ENCODE data around the gene DNER.

The DNER gene

DNA sequence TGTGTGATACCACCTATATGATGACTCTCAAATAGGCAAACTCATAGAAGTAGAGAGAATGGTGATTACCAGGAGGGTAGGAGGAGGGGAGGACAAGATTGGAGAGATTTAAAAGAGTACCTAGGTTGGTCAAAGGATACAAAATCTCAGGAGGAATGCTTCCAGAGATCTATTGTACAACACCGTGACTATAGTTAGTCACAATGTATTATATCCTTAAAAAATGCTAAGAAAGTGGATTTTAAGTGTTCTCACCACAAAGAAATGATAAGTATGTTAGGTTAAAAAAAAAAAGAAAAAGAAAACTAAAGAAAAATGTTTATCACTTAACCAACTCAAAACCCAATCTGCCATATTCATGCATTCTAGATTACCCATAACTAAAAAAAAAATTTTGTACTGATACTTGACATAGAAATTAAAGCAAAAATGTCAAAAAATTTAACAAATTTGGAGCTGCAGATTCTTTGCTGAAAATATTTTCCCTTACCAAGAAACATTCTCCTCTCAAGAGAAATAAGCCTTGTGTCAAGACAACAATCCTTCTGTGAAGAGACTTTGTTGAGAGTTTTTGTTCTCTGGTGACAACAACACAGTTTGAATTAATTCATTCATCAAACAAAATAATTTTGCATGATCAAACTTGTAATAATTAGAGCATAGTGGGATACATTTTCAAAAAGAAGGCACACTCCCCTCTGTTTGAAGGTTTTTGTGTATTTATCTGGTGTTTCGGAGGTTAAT, 213.1 kb downstream of the DNER start:
- Mint-ChIP-seq H3K36me3 (peaks cover 3% of the 10 kb centered on the region), H3K4me3 (no peak overlapping the region), H3K27ac (no peak overlapping the region), H3K9me3 (ENCODE audit: low read depth) (no peaks in the 10 kb centered on the region), H3K27me3 (peaks cover 8% of the 10 kb centered on the region), H3K4me1 (ENCODE audit: low read depth) (no peaks in the 10 kb centered on the region)

DNA sequence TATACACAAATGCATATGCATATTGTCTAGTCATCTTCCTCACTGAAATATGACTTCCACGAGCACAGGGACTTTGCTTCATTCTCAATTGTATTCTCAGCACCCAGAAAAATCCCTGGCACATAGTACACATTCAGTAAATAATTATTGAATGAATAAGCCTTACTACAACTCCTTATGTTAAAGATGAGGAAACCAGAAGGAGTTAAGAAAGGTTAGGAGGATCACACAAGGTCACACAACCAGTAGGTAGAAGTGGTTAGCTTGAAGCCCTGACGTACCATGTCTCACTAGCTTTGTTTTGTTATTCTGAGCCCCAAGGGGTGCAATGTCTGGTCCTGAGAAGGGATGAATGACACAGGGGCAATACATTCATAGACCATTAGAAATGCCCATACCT, 222.3 kb downstream of the DNER start:
- Mint-ChIP-seq H3K4me1 (ENCODE audit: low read depth) (no peaks in the 10 kb centered on the region), H3K9me3 (ENCODE audit: low read depth) (no peaks in the 10 kb centered on the region), H3K27ac (no peak overlapping the region), H3K4me3 (no peak overlapping the region), H3K27me3 (peaks cover 3% of the 10 kb centered on the region), H3K36me3 (no peaks in the 10 kb centered on the region)

DNA sequence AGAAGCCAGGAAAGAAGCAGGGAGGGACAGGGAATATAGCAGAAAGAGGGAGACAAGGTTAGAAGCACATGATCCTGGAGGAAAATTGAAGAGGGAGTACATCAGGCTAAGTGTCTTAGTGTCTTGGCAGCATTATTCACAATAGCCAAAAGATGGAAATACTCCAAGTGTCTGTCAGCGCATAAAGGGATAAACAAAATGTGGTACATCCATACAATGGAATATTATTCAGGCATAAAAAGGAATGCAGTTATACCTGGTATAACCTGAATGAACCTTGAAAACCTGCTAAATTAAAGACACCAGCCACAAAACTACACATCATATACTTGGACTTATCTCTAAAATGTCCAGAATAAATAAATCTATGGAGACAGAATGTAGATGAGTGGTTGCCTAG, 224.2 kb downstream of the DNER start:
- H3K27me3 Mint-ChIP-seq = peaks cover 3% of the 10 kb centered on the region
- H3K27ac Mint-ChIP-seq = no peak overlapping the region
- no peaks in the 10 kb centered on the region for H3K9me3 Mint-ChIP-seq (ENCODE audit: low read depth)
- no peaks in the 10 kb centered on the region for H3K4me1 Mint-ChIP-seq (ENCODE audit: low read depth)
- no peaks in the 10 kb centered on the region for H3K36me3 Mint-ChIP-seq
- H3K4me3 Mint-ChIP-seq = no peak overlapping the region

DNA sequence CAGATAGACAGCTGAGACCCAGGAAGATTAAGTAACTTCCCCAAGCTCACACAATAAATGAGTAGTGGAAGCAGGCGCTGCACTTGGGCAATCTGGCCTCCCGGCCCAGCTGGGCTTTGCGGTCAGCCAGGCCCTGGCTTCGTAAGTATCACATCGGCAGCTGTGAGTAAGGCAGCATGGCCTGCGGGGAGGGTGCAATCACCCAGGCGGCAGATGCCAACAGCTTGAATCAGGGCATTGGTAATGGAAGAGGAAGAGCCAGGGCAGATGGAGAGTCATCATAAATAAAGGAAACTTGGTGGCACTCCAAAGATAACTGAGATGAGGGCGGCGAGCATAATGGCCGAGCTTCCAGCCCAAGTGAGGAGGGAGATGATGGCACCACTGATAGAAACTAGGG, 225.3 kb downstream of the DNER start:
- Mint-ChIP-seq H3K4me3 (no peak overlapping the region), H3K9me3 (ENCODE audit: low read depth) (no peaks in the 10 kb centered on the region), H3K27me3 (peaks cover 3% of the 10 kb centered on the region), H3K4me1 (ENCODE audit: low read depth) (no peaks in the 10 kb centered on the region), H3K27ac (no peak overlapping the region), H3K36me3 (no peaks in the 10 kb centered on the region)

DNA sequence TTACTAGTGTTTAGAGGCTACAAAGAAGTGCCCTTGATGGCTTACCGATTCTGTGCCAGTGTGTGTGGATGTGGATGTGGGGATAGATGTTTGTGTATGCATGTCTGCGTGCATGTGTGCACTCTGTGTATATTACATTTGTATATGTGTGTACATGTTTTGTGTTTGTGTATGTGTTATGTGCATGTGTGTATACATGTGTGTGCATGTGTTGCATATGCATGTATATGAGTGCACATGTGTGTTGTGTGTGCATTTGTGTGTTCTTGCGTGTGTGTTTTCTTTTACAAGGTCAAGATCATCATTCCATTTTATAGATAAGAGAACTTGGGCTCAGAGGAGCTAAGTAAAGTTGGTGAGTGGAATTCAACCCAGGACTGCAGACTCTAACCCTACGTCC, 226.1 kb downstream of the DNER start:
- no peak overlapping the region for H3K4me3 Mint-ChIP-seq
- H3K27ac Mint-ChIP-seq = no peak overlapping the region
- no peaks in the 10 kb centered on the region for H3K4me1 Mint-ChIP-seq (ENCODE audit: low read depth)
- no peaks in the 10 kb centered on the region for H3K36me3 Mint-ChIP-seq
- peaks cover 3% of the 10 kb centered on the region for H3K27me3 Mint-ChIP-seq
- no peaks in the 10 kb centered on the region for H3K9me3 Mint-ChIP-seq (ENCODE audit: low read depth)

DNA sequence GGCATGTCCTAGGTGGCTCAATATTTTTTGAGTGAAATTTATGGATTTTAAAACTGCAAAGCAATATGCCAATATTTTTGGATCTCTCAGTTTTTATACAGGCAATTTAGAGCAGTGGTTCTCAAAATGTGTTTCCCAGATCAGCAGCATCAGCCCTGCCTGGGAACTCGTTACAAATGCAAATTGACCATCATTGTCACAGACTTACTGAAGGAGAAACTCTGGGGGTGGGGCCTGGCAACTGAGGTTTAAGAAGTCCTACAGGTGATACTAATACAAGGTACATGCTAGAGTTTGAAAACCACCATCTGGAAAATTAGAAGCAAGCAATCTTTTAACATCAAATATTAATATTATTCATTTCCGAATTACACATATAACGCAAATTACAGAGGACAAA, 227.7 kb downstream of the DNER start:
- Mint-ChIP-seq H3K27ac (no peak overlapping the region), H3K27me3 (peaks cover 3% of the 10 kb centered on the region), H3K4me3 (no peak overlapping the region), H3K36me3 (no peaks in the 10 kb centered on the region), H3K4me1 (ENCODE audit: low read depth) (no peaks in the 10 kb centered on the region), H3K9me3 (ENCODE audit: low read depth) (no peaks in the 10 kb centered on the region)

DNA sequence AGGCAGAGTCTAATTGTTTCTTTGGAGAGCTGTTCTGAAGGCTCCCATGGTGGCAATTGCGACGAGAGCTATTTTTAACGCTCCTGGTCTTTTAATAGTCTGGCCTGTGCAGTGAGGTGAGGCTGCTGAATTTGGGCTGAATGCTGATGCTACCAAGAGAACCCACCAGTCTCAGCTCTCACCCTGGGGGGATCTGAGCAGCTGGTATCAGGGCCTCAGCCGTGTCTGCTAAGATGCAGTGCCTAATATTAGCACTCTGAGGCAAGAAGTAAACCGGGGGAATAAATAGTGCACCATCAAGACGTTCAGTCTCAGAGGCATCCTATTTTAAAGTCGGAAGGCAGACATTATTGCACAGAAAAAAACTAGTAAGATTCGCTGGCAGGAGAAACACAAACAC, 228.5 kb downstream of the DNER start:
- H3K27me3 Mint-ChIP-seq = peaks cover 3% of the 10 kb centered on the region
- H3K9me3 Mint-ChIP-seq (ENCODE audit: low read depth) = no peaks in the 10 kb centered on the region
- no peaks in the 10 kb centered on the region for H3K36me3 Mint-ChIP-seq
- no peak overlapping the region for H3K4me3 Mint-ChIP-seq
- H3K27ac Mint-ChIP-seq = no peak overlapping the region
- H3K4me1 Mint-ChIP-seq (ENCODE audit: low read depth) = no peaks in the 10 kb centered on the region

DNA sequence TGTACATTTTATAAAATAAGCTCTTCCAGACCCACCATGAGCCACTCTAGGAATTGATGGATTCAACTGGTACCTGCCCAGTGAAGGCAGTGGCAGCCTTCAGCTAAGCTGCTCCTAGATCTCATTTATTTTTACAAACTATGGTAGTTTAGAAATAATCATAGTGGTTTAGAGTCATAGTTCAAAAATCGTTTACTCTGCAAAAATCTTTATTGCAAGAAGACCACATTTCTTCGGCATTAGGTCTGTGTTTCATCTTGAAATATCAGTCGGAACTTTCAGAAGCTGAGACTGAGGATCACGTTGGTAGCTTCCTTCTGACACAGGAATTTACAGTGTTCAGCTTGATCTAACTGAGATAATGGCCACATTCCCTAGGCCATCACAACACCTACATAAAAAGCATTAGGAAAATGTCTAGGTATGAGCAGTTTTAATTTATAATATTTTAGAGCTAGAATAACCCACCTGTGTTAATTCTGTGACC, 237.0 kb downstream of the DNER start:
- no peaks in the 10 kb centered on the region for H3K9me3 Mint-ChIP-seq (ENCODE audit: low read depth)
- H3K4me3 Mint-ChIP-seq = no peak overlapping the region
- H3K4me1 Mint-ChIP-seq (ENCODE audit: low read depth) = no peaks in the 10 kb centered on the region
- H3K27ac Mint-ChIP-seq = no peak overlapping the region
- no peaks in the 10 kb centered on the region for H3K36me3 Mint-ChIP-seq
- peaks cover 5% of the 10 kb centered on the region for H3K27me3 Mint-ChIP-seq

DNA sequence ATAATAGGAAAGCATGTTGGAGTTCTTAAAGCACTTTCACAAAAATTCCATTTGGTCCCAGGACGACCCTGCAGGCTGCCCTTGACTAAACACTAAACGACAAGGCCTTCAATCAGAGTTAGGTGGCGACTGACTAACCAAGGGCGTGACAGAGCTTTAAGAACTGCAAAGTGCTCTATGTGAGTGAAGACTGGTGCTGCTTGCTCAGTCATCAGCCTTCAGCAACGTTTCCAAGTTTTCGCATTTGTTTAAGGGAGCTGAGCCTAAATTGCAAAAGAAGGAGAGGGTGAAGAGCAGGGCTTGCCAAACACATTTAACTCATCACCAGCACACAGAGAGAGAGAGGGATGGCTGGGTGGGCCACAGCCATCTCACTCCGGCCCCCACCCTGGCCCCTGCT, 238.6 kb downstream of the DNER start:
- Mint-ChIP-seq H3K9me3 (ENCODE audit: low read depth) (no peaks in the 10 kb centered on the region), H3K36me3 (no peaks in the 10 kb centered on the region), H3K27me3 (peaks cover 6% of the 10 kb centered on the region), H3K4me1 (ENCODE audit: low read depth) (no peaks in the 10 kb centered on the region), H3K4me3 (no peak overlapping the region), H3K27ac (no peak overlapping the region)

DNA sequence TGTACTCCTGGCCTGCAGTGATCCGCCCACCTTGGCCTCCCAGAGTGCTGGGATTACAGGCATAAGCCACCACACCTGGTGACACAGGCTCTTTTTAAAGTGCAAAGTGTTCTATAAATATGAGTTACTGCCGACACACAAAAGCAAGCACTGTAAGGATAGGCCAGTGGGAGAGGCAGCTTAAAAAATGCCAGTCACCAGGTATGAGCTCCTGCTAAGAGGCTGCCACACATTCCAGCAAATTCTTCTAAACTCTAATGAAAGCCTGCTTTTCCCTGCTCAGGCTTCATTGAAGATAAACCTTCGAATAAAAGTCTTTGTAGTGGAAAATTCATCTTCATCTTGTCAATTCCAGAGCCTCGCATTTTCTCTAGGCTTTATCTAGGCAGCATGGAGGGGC, 240.2 kb downstream of the DNER start:
- Mint-ChIP-seq H3K9me3 (ENCODE audit: low read depth) (no peaks in the 10 kb centered on the region), H3K27me3 (peaks cover 5% of the 10 kb centered on the region), H3K36me3 (no peaks in the 10 kb centered on the region), H3K4me1 (ENCODE audit: low read depth) (no peaks in the 10 kb centered on the region), H3K4me3 (no peak overlapping the region), H3K27ac (no peak overlapping the region)

DNA sequence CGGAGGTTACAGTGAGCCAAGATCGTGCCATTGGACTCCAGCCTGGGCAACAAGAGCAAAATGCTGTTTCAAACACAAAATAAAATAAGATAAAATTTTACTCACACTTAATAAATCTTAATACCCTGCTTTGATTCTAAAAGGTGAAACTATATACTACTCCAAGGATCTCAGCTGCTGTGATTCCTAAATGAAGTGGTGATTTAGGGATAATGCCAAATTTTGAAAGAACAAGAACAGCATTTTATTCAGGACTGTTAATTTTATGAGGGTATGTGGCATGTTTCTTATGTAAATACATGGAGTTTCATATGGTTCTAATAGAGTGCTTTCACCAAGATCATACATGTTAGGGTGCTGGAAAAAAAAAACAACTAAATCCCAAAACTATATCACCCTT, 243.6 kb downstream of the DNER start:
- H3K27ac Mint-ChIP-seq = no peak overlapping the region
- peaks cover 8% of the 10 kb centered on the region for H3K27me3 Mint-ChIP-seq
- no peak overlapping the region for H3K4me3 Mint-ChIP-seq
- H3K9me3 Mint-ChIP-seq (ENCODE audit: low read depth) = no peaks in the 10 kb centered on the region
- H3K36me3 Mint-ChIP-seq = no peaks in the 10 kb centered on the region
- no peaks in the 10 kb centered on the region for H3K4me1 Mint-ChIP-seq (ENCODE audit: low read depth)

DNA sequence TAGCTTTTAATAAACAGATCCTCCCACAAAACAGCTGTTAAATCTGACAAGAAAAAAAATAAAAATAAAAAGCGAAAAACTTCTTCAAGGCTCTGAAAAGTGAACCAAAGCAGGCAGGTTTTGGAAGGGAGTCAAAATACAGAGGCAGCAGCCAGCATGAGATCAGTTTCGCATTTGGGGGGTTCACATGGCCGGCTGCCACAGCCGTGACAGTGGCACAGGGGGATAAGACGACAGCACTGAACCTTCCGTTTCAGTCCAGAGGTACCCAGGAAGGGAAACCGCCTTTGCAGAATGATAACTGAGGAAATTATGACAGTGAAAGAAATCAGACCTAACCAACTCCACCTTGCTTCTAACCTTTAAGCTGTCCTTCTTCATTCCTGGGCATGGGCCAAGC, 246.6 kb downstream of the DNER start:
- no peak overlapping the region for H3K27ac Mint-ChIP-seq
- peaks cover 9% of the 10 kb centered on the region for H3K27me3 Mint-ChIP-seq
- no peaks in the 10 kb centered on the region for H3K4me1 Mint-ChIP-seq (ENCODE audit: low read depth)
- no peak overlapping the region for H3K4me3 Mint-ChIP-seq
- H3K36me3 Mint-ChIP-seq = no peaks in the 10 kb centered on the region
- no peaks in the 10 kb centered on the region for H3K9me3 Mint-ChIP-seq (ENCODE audit: low read depth)

DNA sequence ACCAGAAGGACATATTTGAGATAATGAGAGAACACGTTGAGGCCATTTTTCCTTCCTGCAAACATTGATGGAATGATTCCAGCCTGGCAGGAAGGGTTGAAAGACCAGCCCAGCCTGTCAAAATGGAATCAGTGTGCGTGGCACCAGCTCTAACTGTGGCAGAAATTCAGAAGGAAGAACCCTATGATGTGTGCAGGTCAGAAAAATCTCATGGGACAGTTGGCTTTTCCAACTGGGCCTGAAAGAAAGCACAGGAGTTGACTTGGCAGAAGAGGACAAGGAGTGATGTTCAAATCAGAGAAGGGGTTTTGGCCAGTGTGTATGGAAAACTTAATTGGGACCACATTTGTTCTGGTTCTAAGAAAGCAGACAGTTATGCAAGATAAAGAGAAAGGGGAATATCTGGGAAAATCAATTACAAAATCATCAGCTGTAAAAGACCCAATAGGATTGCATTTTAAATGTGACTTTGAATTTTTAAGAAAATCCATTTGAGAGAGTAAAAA, 250.5 kb downstream of the DNER start:
- no peak overlapping the region for H3K4me3 Mint-ChIP-seq
- no peaks in the 10 kb centered on the region for H3K4me1 Mint-ChIP-seq (ENCODE audit: low read depth)
- no peaks in the 10 kb centered on the region for H3K9me3 Mint-ChIP-seq (ENCODE audit: low read depth)
- H3K27ac Mint-ChIP-seq = no peak overlapping the region
- H3K27me3 Mint-ChIP-seq = peaks cover 5% of the 10 kb centered on the region
- H3K36me3 Mint-ChIP-seq = no peaks in the 10 kb centered on the region

DNA sequence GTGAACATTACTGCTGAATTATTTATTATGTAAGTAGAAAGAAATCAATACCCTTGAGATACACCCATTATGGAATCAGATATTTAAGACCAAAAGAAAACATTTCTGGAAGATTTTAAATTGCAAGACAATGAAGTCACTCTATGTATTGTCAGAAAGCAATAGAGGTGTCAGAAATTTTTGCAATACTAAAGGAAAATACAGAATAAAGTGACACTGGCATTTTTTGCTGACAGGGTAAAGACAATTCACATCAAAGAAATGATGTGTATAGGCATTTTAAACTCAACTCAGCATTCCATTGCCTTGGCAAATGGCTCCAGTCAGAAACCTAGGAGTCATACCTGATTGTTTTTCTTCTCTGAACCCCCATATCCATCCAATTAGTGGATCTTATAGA, 252.2 kb downstream of the DNER start:
- Mint-ChIP-seq H3K36me3 (no peaks in the 10 kb centered on the region), H3K4me1 (ENCODE audit: low read depth) (no peaks in the 10 kb centered on the region), H3K9me3 (ENCODE audit: low read depth) (no peaks in the 10 kb centered on the region), H3K27me3 (peaks cover 5% of the 10 kb centered on the region), H3K27ac (no peak overlapping the region), H3K4me3 (no peak overlapping the region)

DNA sequence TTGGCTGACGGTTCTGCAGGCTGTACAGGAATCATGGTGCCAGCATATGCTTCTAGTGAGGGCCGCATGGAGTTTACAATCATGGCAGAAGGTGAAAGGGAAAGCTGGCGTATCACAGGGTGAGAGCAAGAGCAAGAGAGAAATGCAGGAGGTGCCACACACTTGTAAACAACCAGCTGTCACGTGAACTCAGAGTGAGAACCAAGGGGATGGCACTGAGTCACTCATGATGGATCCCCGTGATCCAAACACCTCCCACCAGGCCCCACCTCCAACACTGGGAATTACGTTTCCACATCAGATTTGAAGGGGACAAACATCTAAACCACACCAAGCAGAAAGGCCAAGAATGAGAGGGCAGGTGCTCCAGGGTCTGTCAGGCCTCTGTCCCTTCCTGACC, 258.3 kb downstream of the DNER start:
- peaks cover 5% of the 10 kb centered on the region for H3K27me3 Mint-ChIP-seq
- no peak overlapping the region for H3K27ac Mint-ChIP-seq
- H3K36me3 Mint-ChIP-seq = no peaks in the 10 kb centered on the region
- H3K9me3 Mint-ChIP-seq (ENCODE audit: low read depth) = no peaks in the 10 kb centered on the region
- no peak overlapping the region for H3K4me3 Mint-ChIP-seq
- H3K4me1 Mint-ChIP-seq (ENCODE audit: low read depth) = no peaks in the 10 kb centered on the region

Measured in activated naive CD8-positive, alpha-beta T cell (primary cell).